Measurements from ENCODE around the gene DPF1. TPM values are rescaled to one million over a fixed set of nuclear protein-coding genes. Genes with fewer than 3 reads are reported as not detected.

DPF1 gene
- total and polyA plus RNA-seq, 4 donors: not detected

- Histone ChIP-seq H3K27ac (ENCODE audit: low read depth in 1 of 2, low read length in 2 of 2) (no peak overlapping the region), H3K4me3 (ENCODE audit: low read depth in 1 of 3, low read length in 3 of 3) (no peak overlapping the region), H3K9ac (ENCODE audit: low read depth in 1 of 2, low read length in 2 of 2) (no peak overlapping the region), H3K9me3 (ENCODE audit: control insufficient read depth in 4 of 4, low read length in 3 of 4) (no peaks in the 10 kb centered on the region), H3K4me1 (ENCODE audit: control insufficient read depth in 4 of 4, insufficient read depth in 4 of 4, low read length in 3 of 4) (peaks cover 0 to 3% (median 0%) of the 10 kb centered on the region in 4 donors), H3K27me3 (ENCODE audit: control insufficient read depth in 4 of 4, insufficient read depth in 4 of 4, low read length in 3 of 4) (peaks cover 0 to 8% (median 0%) of the 10 kb centered on the region in 4 donors), H3K36me3 (ENCODE audit: control insufficient read depth in 4 of 4, insufficient read depth in 3 of 4, low read depth in 1 of 4, low read length in 3 of 4) (peaks cover 0 to 11% (median 0%) of the 10 kb centered on the region in 4 donors)
- no peak for DNase-seq (ENCODE audit: low spot score)
- TF ChIP-seq CTCF (IDR thresholded peaks at IDR 0.05; ENCODE audit: low read depth, low read length, missing input control) (no peak), EGR1 (IDR thresholded peaks at IDR 0.05; ENCODE audit: low read depth in 2 of 2) (no peak), RXRA (IDR thresholded peaks at IDR 0.05) (no peak), MAX (IDR thresholded peaks at IDR 0.05) (no peak), FOXA2 (IDR thresholded peaks at IDR 0.05) (no peak), SP1 (IDR thresholded peaks at IDR 0.05) (no peak), RAD21 (IDR thresholded peaks at IDR 0.05) (no peak), YY1 (IDR thresholded peaks at IDR 0.05) (no peak), GABPA (IDR thresholded peaks at IDR 0.05 in 1 of 2, conservative IDR thresholded peaks at IDR 0.05 in 1 of 2) (no peak), NR2F2 (IDR thresholded peaks at IDR 0.05) (no peak)
- 6% methylated on average over 24 of the region's 24 CpGs for WGBS
Observed at GRCh38 chr19:38210458-38210987, 13.5 kb downstream of the DPF1 start.

- Histone ChIP-seq H3K9ac (ENCODE audit: low read depth in 1 of 2, low read length in 2 of 2) (no peak overlapping the region), H3K36me3 (ENCODE audit: control insufficient read depth in 4 of 4, insufficient read depth in 3 of 4, low read depth in 1 of 4, low read length in 3 of 4) (peaks cover 0 to 13% (median 0%) of the 10 kb centered on the region in 4 donors), H3K27me3 (ENCODE audit: control insufficient read depth in 4 of 4, insufficient read depth in 4 of 4, low read length in 3 of 4) (peaks cover 0 to 8% (median 0%) of the 10 kb centered on the region in 4 donors), H3K27ac (ENCODE audit: low read depth in 1 of 2, low read length in 2 of 2) (no peak overlapping the region), H3K9me3 (ENCODE audit: control insufficient read depth in 4 of 4, low read length in 3 of 4) (no peaks in the 10 kb centered on the region), H3K4me1 (ENCODE audit: control insufficient read depth in 4 of 4, insufficient read depth in 4 of 4, low read length in 3 of 4) (peaks cover 0 to 3% (median 0%) of the 10 kb centered on the region in 4 donors), H3K4me3 (ENCODE audit: low read depth in 1 of 3, low read length in 3 of 3) (no peak overlapping the region)
- no peak for DNase-seq (ENCODE audit: low spot score)
- WGBS: 13% methylated on average over 30 of the region's 30 CpGs
- no peak for TF ChIP-seq NR2F2 (IDR thresholded peaks at IDR 0.05)
- TF ChIP-seq GABPA (IDR thresholded peaks at IDR 0.05 in 1 of 2, conservative IDR thresholded peaks at IDR 0.05 in 1 of 2): no peak
- TF ChIP-seq EGR1 (IDR thresholded peaks at IDR 0.05; ENCODE audit: low read depth in 2 of 2): no peak
- TF ChIP-seq SP1 (IDR thresholded peaks at IDR 0.05): no peak
- TF ChIP-seq FOXA1 (IDR thresholded peaks at IDR 0.05): no peak
- TF ChIP-seq ZBTB33 (IDR thresholded peaks at IDR 0.05): no peak
- no peak for TF ChIP-seq ATF3 (IDR thresholded peaks at IDR 0.05)
- TF ChIP-seq RAD21 (IDR thresholded peaks at IDR 0.05): no peak
Observed at GRCh38 chr19:38209671-38210457, 14.2 kb downstream of the DPF1 start.

All from liver (tissue), 9 donors.